HG03469 (cell line): ENCODE data around the gene RAB8A.
"Not testable (repeated sequence)": the region's sequence is repeated elsewhere in the genome, so short reads cannot be mapped to it uniquely, and the experiment has no call there.

Source experiments
- ATAC-seq: cut with Tn5 transposase; IDR thresholded peaks from one replicate; pipeline ENCODE4 v1.9.1; 2021; ENCODE audit warnings: mild to moderate bottlenecking, moderate library complexity, moderate number of reproducible peaks; ENCODE audit not compliant: unreplicated experiment

The RAB8A gene

DNA sequence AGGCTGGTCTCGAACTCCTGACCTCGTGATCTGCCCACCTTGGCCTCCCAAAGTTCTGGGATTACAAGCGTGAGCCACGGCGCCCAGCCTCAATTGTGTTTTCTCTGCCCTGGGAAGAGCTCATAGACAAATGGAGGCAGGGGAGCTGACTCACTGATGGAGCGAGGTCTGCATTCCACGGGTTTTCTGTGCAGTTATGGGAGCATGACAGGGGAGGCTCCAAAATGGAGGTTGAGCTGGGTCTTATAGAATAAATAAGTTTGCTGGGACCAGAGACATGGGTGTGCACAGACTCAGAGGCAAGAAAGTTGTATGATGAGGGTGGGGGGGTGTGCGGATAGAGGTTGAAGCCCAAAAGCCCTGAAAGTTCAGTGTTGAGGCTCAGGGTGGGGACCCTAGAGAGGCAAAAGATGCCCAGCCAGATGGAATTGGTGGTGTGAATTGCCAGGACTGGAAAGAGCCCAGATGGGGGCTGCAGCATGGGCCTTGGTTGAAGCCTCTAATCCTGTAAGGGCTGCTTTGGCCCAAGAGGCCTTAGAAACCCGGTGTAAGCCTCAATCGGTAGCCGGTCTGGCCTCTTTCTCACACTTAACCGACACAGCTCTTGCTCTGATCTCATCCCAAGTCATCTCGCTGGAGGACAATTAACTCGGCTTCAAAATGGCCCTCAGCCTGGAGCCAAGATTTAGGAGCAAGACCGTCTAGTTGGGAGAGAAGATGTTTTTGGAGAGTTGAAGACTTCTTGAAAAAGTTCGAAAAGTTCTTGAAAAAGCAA is 33.5 kb upstream of the RAB8A start:
- ATAC-seq = no peak

DNA sequence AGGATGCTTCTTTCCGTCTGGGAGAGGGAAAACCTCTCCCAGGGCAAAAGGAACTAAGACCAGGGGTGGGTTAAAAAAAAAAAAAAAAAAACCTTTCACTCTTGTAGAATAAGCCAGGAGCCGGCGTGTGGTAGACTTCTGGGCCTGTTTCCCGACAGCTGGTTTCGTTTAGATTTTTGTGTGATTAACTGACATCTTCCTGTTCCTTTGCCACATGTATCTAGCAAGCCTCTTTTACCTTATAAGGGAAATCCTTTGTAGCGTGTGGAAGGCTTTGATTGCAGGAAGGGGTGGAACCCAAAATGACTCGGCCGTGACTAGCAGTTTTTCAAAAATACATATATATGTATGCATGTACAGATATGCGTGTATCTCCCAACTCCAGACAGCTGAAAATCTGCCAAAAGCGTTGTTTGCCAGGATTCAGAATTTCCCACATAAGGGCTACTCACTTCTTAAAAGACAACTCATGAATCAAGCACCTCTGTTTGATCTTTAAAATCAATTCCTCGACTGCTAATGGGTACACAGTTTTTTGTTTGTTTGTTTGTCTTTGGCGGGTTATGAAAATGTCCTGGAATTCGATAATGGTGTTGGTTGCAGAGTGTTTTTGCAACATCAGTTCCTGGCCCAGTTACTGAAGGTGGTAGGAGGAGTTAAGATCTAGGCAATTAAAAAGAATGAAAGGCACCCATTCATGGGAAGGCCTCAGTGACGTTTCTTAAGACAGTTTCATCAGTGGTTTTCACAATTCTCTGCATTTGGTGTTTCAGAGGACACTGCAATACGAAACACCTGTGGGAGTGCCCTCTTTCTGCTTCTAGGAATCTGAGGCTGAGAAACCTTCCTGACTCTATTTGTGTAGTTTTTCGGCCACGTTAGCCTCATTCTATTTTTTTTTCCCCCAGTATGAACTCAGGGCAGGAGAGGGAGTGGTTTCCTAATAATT is 32.7 kb upstream of the RAB8A start:
- peak; percentile 29 for ATAC-seq

DNA sequence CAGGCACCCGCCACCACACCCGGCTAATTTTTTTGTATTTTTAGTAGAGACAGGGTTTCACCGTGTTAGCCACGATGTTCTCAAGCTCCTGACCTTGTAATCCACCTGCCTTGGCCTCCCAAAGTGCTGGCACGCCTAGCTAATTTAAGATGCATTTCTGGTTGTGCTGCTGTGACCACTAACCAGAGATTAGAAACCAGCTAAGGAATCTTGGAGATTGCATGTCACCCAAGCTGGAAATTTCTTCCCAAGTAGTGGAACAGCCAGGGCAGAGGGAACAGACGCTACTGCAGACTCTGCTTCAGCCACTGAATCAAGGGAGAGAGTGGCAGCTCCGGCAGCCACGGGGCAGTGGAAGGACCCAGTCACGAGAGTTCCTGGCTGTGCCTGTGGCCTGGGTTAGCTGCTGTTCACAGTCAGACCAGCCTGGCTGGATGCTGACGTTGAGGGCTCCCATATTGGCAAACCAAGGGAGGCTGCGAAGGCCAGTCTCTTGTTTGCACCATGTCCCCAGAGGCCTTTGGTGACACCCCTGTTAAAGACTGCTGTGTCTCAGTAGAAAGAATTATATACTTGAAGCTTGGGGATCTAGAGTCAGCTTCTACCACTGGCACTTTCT is 27.5 kb upstream of the RAB8A start:
- no peak for ATAC-seq

DNA sequence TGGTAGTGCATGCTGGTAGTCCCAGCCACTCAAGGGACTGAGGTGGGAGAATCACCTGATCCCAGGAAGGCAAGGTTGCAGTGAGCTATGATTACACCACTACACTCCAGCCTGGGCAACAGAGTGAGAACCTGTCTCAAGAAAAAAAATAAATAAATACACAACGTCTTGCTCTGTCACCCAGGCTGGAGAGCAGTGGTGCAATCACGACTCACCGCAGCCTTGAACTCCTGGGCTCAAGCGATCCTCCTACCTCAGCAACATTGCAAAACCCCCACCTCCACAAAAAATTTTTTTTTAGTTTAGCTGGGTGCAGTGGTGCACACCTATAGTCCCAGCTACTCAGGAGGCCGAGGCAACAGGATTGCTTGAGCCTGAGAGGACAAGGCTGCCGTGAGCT is 26.6 kb upstream of the RAB8A start:
- no peak for ATAC-seq

DNA sequence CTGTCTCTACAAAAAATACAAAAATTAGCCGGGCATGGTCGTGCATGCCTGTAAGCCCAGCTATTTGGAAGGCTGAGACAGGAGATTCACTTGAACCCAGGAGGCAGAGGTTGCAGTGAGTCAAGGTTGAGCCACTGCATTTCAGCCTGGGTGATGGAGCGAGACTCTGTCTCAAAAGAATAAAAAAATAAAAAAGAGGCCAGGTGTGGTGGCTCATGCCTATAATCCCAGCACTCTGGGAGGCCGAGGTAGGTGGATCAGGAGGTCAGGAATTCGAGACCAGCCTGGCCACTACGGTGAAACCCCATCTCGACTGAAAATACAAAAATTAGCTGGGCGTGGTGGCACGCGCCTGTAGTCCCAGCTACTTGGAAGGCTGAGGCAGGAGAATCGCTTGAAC is 24.3 kb upstream of the RAB8A start:
- ATAC-seq = not testable (repeated sequence)

DNA sequence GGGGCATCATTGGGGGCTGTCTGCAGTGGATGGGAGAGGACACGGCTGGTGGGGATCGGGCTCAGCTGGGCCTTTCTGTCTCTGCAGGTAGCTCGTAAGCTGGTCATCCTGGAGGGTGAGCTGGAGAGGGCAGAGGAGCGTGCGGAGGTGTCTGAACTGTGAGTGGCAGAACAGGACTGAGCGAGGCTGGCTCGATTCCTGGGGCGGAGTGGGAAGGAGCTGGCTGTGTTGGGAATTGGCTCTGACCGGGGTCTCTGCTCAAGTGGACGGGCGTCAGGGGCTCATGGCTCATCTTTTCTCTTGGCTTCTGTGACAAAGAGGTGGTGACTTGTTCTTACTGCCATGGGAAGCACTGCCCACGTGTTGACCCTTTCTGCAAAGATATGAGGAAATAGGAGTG is 23.7 kb upstream of the RAB8A start:
- no peak for ATAC-seq

DNA sequence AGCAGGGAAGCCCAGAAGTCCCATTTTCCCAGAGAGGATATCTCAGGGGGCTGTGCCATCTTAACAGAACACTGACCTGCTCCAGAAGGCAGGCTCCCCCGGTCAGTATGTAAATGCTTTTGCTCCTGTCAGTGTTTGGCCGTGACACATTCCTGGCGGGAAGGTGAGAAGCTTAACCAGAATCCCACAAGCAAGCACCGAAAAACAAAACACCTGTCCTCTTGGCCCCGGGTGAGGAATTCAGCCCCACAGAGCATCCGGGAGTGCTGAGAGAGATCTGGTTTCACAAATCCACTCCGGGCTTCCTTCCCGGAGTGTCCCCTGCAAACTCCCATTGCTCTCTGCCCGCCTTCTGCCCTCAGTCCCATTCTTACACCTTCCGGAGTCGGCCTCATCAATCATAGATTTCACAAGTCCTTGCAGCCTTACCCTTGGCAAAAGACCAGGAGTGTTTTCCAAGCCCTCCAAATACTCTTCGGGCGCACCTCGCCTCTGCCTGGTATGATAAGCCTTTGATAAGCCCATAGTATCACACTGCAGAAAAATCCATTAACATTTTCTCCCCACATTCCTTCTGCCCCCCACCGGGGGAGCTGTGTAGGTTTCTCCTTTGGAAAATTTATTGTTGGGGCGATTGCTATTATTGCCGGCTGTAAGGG is 23.2 kb upstream of the RAB8A start:
- ATAC-seq = no peak

DNA sequence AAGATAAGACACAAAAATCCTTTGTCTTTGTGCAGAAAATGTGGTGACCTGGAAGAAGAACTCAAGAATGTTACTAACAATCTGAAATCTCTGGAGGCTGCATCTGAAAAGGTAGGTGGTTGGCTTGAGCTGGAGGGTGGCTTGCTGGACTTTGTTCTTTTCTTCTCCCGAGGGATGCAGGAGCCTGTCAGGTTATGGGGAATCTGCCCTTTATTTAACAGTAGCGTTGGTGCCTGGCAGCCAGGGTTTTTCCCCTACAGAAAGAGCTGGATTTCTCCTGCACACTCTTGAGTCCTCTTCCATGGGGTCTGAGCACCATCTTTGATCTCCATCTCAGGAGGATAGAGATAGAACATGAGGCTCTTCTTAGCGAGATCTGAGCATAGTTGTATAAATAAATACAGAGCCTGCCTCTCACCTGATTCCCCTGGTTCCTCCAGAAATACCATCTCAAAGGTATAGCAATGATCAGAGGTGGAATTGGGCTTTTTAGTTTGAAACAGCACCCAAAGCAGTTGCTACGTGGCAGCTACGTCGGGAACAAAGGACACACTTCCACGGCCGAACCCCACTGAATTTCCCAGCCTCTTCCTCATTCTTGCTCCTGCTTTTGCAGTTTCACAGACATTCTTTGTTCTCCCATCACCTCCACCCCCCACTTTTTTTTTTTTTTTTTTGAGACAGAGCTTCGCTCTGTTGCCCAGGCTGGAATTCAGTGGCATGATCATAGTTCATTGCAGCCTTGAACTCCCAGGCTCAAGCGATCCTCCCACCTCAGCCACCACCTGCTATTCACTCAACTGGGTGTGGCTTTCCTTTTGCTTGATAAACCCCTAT is 22.5 kb upstream of the RAB8A start:
- ATAC-seq = no peak

DNA sequence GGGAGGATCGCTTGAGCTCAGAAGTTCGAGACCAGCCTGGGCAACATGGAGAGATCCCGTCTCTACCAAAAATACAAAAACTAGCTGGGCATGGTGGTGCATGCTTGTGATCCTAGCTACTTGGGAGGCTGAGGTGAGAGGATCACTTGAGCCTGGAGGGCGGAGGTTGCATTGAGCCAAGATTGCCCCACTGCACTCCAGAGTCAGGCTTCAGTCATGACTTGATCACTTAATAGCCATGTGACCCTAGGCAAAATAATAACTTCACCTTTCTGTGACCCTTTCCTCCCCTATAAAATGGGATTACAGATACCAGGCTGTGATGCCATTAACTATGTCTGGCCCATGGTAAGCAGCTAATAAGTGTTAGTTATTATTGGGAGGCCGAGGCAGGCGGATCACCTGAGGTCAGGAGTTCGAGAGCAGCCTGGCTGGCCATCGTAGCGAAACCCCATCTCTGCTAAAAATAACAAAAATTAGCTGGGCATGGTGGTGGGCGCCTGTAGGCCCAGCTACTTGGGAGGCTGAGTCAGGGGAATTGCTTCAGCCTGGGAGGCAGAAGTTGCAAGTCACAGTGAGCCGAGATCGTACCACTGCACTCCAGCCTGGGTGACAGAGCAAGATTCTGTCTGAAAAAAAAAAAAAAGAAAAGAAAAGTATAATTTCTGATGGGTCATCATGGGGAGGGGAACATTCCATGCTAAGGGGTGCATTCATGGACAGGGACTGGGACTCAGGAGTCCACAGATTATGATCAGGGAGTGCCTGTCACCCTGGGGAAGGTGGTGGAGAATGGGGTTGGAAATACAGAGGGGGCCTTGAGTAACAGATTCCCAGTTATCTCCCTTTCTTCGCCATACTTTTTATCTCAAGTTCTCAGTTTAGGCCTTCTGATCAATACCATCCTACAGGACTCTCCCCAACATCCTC is 19.9 kb upstream of the RAB8A start:
- no peak for ATAC-seq

DNA sequence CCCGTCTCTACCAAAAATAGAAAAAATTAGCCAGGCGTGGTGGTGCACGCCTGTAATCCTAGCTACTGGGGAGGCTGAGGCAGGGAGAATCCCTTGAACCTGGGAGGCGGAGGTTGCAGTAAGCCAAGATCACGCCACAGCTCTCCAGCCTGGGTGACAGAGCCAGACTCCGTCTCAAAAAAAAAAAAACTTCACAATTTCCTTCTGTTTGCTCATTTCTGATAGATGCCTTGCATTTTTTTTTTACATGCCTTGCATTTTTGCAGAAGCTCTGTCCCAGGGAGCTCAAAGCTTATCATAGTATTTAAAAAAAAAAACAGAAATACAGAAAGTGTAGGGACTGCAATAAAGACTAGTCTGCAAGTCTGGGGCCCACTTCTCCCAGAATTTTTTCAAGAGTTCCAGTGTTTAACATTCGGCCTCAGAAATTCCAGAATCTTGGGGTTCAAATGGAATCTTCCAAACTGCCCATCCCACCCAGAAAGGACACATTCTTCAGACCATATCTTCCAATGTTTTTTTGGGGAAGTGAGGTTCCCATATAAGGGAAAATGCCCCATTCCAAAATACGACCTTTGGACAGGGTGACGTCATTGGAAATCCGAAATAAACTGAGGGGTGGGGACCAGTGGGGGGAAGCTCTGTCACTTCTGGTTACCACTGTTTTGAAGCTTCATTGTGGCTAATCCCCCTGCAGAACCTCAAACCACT is 17.2 kb upstream of the RAB8A start:
- no peak for ATAC-seq

DNA sequence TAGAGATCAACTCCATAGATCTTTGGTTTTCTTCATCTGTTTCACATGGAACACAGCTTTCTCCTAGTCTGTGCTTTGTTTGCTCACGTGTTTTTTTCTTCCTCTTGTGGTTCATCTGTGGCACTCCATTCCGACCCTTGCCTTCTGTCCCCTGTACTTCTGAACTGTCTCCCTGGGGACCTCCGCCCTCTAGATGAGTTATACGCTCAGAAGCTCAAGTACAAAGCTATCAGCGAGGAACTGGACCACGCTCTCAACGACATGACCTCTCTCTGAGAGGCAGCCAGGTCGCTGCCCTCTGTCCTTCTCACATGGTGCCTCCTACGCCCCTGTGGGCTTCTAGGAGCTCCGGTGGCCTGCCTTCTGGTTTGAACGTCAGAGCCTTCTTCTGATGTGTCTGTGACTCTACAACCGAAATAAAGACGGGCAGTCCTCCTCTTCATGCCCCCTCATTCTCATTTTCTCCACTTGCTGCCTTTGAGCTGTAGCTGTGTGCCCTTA is 16.6 kb upstream of the RAB8A start:
- ATAC-seq = no peak

DNA sequence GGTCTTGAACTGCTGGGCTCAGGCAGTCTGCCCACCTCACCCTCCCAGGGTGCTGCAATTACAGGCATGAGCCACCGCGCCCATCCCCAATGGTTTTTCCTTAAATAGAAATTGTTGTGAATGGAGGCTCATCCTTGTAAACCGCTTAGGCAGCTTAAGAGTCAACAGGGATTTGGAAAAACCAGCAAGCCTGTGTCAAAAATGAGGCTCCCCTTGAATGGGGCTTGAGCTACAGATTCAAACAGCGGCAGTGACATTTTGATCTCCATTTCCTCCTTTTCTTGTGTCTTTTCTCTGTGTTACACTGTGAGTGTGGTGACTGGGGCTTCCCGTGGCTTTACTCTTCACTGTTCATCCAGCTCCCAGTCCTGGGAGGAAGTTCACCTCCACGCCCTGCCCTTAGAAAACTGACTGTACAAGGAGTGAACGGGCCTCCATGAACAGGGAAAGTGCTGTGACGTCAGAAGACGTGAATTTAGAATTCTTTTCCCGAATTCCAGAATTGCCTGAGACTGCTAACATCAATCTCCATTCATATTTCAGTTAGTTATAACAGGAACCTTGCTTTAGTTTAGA is 15.3 kb upstream of the RAB8A start:
- no peak for ATAC-seq

DNA sequence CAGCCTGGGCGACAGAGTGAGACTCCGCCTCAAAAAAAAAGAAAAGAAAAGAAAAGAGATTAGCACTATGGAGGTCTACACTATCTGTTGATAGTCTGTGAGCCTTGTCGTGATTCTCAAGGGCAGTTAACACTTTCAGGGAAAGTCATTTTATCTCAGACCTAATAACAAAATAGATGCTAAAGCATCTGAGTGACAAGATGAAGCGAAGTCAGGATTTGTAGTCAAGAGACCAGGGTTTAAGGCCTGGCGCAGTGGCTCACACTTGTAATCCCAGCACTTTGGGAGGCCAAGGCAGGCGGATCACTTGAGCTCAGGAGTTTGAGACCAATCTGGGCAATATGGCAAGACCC is 13.3 kb upstream of the RAB8A start:
- no peak for ATAC-seq

DNA sequence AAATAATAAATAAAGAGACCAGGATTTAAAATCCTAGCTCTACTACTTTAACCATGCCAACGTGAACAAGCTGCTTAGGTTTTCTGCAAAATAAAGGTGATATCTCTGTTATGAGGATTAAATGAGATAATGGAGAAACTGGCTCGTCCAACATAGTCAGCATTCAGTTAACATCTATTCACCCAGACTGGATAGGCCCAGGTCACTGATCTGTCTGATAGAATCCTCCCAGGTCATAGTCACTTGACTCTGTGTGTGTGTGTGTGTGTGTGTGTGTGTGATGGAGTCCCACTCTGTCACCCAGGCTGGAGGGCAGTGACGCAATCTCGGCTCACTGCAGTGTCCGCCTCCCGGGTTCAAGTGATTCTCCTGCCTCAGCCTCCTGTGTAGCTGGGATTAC is 12.9 kb upstream of the RAB8A start:
- ATAC-seq = no peak

DNA sequence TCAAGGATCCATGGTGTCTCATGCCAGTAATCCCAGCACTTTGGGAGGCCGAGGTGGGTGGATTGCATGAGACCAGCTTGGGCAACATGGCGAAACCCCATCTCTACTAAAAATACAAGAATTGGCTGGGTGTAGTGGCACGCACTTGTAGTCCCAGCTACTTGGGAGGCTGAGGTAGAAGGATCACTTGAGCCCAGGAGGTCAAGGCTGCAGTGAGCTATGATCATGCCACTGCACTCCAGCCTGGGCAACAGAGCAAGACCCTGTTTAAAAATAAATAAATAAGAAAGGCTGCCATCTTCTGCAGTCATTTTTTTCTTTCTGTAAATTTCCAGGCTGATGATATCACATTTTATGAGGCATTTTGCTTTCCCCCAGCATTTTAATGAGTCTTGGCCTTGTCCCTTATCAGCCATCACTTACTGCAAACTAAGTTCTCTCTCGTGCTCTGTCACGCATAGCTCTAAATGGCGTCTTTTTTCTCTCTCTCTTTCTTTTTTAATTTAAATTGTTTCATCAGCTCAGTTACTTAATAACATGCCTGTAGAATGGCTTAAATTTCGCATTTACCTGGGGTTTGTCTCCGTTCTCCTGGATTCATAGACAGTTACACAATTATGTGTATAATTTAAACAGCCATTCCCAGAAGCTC is 12.2 kb upstream of the RAB8A start:
- ATAC-seq = not testable (repeated sequence)

DNA sequence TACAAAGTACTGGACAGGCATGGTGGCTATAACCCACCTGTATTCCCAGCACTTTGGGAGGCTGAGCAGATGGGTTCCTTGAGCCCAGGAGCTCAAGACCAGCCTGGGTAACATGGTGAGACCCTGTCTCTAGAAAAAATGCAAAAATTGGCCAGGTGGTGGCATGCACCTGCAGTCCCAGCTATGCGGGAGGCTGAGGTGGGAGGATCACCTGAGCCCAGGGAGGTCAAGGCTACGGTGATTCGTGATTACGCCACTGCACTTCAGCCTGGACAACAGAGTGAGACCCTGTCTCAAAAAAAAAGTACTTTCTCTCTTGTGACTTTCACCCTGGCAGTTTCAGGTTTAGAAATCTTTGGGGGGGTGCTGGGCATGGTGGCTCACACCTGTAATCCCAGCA is 11.2 kb upstream of the RAB8A start:
- no peak for ATAC-seq

DNA sequence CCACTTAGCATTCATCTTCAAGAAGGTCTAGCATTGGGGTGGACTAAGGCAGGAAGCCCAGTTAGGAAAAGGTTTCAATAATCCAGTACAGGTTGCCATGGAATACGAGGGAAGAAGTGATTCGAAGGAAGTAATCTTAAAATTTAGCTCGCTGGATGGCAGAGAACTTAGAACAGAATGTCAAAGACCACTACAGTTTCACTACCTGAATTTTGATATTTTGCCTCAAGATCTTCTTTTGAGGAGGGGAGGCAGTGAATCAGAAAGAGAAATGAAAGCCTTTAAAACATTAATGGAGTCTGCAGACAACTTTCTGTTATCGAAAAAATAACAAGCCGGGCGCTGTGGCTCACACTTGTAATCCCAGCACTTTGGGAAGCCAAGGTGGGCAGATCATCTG is 7.0 kb upstream of the RAB8A start:
- ATAC-seq = no peak

DNA sequence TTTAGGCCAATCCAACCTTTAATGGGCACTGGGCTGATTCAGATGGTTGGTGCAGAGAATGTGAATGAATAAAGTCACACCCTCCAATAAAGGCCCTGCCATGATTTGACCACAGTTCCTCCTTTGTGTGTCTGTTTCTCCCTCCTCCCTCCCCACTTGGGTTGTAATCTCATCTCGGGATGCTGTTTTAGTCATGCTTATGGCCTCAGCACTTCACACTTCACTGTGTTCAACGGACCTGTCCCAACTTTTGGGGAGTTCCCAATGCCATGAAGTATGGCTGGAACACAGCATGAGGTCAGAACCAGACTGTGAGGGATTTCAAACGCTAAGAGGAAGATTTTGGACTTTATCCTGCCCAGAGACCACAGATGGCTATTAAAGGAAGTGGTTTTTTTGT is 5.6 kb upstream of the RAB8A start:
- ATAC-seq = no peak
